ENCODE results near the gene FTO. TPM values are rescaled to one million over a fixed set of nuclear protein-coding genes. Genes with fewer than 3 reads are reported as not detected.

Gene FTO
- total and polyA plus RNA-seq, 2 of the 8 experiments (the other 6 are each of a cell fraction or from before 2014, with no cell fraction given): 34.5 to 59.8 TPM

DNA sequence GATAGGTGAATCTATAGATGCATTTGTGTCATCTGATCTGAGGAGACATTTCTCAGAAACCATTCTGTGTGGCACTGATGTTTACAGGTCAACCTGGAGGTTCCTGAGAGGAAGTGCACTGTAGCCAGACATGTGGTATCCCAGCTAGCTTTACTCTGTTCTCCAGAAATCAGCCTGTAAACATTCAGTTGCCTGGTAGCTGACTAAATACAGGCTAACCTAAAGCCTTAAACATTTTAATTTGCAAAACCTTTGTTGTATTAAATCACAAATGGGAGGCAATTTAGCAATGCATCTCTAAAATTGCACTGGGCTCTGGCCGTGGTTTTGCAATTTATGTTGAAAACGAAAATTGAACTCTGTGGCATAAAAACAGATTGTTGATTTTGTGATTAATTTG is 207.6 kb downstream of the FTO start:
- Histone ChIP-seq H3K4ac (replicated peaks; ENCODE audit: insufficient read length, low read depth, low read length) (no peak overlapping the region), H4K20me1 (replicated peaks in 1 of 2; ENCODE audit: control insufficient read depth in 1 of 2, insufficient read depth in 2 of 2, low read length in 2 of 2) (no peaks in the 10 kb centered on the region), H3K36me3 (ENCODE audit: control insufficient read depth in 2 of 4, insufficient read depth in 4 of 4, low read length in 3 of 4) (no peaks in the 10 kb centered on the region), H3K79me1 (ENCODE audit: low read depth, low read length) (no peaks in the 10 kb centered on the region), H3K79me2 (ENCODE audit: control insufficient read depth in 1 of 2, insufficient read depth in 2 of 2, low read length in 2 of 2) (no peaks in the 10 kb centered on the region), H3K23ac (ENCODE audit: insufficient read length) (no peak overlapping the region), H2BK12ac (ENCODE audit: low read depth, low read length) (no peak overlapping the region), H3K4me1 (replicated peaks in 1 of 4; ENCODE audit: control insufficient read depth in 3 of 4, insufficient read depth in 4 of 4, low read length in 3 of 4) (peaks cover 0 to 16% (median 7%) of the 10 kb centered on the region in 4 experiments; a peak in 3 of 7 replicates), H2BK20ac (ENCODE audit: low read length) (no peak overlapping the region), H3K4me2 (ENCODE audit: insufficient read depth in 1 of 2, low read depth in 2 of 2, low read length in 2 of 2) (no peak overlapping the region), H3K56ac (replicated peaks; ENCODE audit: insufficient read length, low read depth, low read length) (no peak overlapping the region), H3K27me3 (replicated peaks in 1 of 4; ENCODE audit: control insufficient read depth in 3 of 4, extremely low read depth in 1 of 4, insufficient read depth in 3 of 4, low read length in 3 of 4) (no peaks in the 10 kb centered on the region), H3K9ac (replicated peaks in 1 of 4; ENCODE audit: extremely low read depth in 1 of 4, low read depth in 3 of 4, low read length in 3 of 4) (no peak overlapping the region), H3K14ac (ENCODE audit: insufficient read length) (no peak overlapping the region), H4K5ac (ENCODE audit: insufficient read length, low read depth, low read length) (no peak overlapping the region), H3K4me3 (ENCODE audit: extremely low read depth in 1 of 4, insufficient read depth in 2 of 4, low read depth in 3 of 4, low read length in 4 of 4) (no peak overlapping the region), H3K23me2 (ENCODE audit: low read depth, low read length) (no peaks in the 10 kb centered on the region), H2AFZ (ENCODE audit: low read length) (no peak overlapping the region), H2BK15ac (ENCODE audit: low read length) (no peak overlapping the region), H3K18ac (ENCODE audit: extremely low read depth, low read length) (no peak overlapping the region), H4K8ac (ENCODE audit: extremely low read depth, insufficient read depth, low read length) (no peak overlapping the region), H2BK5ac (ENCODE audit: low read depth, low read length) (no peak overlapping the region), H3K9me3 (ENCODE audit: insufficient read depth in 2 of 2, low read depth in 1 of 2, low read length in 1 of 2) (no peaks in the 10 kb centered on the region), H4K91ac (replicated peaks; ENCODE audit: insufficient read length, low read length) (no peak overlapping the region), H2BK120ac (replicated peaks; ENCODE audit: low read depth, low read length) (no peak overlapping the region), H3K27ac (ENCODE audit: low read depth, low read length) (no peak overlapping the region), H2AK5ac (ENCODE audit: low read depth, low read length) (no peak overlapping the region)
- ChIA-PET POLR2A (ENCODE audit: partially characterized antibody) (no interaction called here), CTCF (ENCODE audit: partially characterized antibody) (interaction anchor here (0.6 to 1.4 kb wide), 2 partner anchors 362 to 1346 kb away, joined by 3 read pairs; no protein-coding TSS in a partner anchor)
- WGBS, 2 experiments (ENCODE audit: extremely low coverage in 1 of 2, insufficient coverage in 1 of 2, insufficient read length in 1 of 2, insufficient replicate concordance in 2 of 2, low coverage in 1 of 2, low lambda C conversion rate in 2 of 2, missing lambda C conversion rate in 1 of 2): 71% methylated on average over 2 of the region's 2 CpGs; no CpG with 5 or more reads in 1 of the 2 experiments
- FAIRE-seq: no peak
- DNase-seq (ENCODE audit: low read depth in 1 of 2, low spot score in 2 of 2): no peak
- TF ChIP-seq KDM4A (IDR thresholded peaks at IDR 0.05; ENCODE audit: low read depth, low read length, severe bottlenecking): no peak
- no peak for TF ChIP-seq PHF8 (conservative IDR thresholded peaks at IDR 0.05; ENCODE audit: low read depth, low read length)
- no peak for TF ChIP-seq USF2 (IDR thresholded peaks at IDR 0.05; ENCODE audit: low read length)
- TF ChIP-seq GTF2F1 (IDR thresholded peaks at IDR 0.05; ENCODE audit: borderline replicate concordance, low read depth, low read length): no peak
- no peak for TF ChIP-seq YY1 (IDR thresholded peaks at IDR 0.05; ENCODE audit: low read depth, low read length)
- TF ChIP-seq SIX5 (IDR thresholded peaks at IDR 0.05; ENCODE audit: low read depth, low read length): no peak
- no peak for TF ChIP-seq EZH2 (IDR thresholded peaks at IDR 0.05; ENCODE audit: low read depth, low read length, severe bottlenecking)
- TF ChIP-seq SUZ12 (IDR thresholded peaks at IDR 0.05; ENCODE audit: low read length): no peak
- no peak for TF ChIP-seq ATF2 (IDR thresholded peaks at IDR 0.05; ENCODE audit: low read length)
- TF ChIP-seq TAF7 (optimal IDR thresholded peaks at IDR 0.05; ENCODE audit: borderline replicate concordance, low read depth, low read length): no peak
- no peak for TF ChIP-seq POLR2A (IDR thresholded peaks at IDR 0.05; ENCODE audit: control extremely low read depth in 1 of 2, low read depth in 2 of 2, low read length in 2 of 2)
- no peak for TF ChIP-seq TEAD4 (IDR thresholded peaks at IDR 0.05; ENCODE audit: low read depth, low read length)

All from H1 (cell line).